ENCODE results near the gene PPP4R3C. TPM values are rescaled to one million over a fixed set of nuclear protein-coding genes. Genes with fewer than 3 reads are reported as not detected.

Gene PPP4R3C
- total and polyA plus RNA-seq, 11 donors = not detected

- ATAC-seq = no peak
- Histone ChIP-seq H3K9me3 (peaks cover 0 to 5% (median 0%) of the 10 kb centered on the region in 12 donors), H3K4me3 (no peak overlapping the region), H3K4me1 (no peaks in the 10 kb centered on the region), H3K27ac (no peak overlapping the region), H3K27me3 (no peaks in the 10 kb centered on the region), H3K36me3 (no peaks in the 10 kb centered on the region)
- WGBS, 4 donors = 52 to 68% (median 61%) methylated on average over 2 of the region's 2 CpGs
- intact Hi-C loops (cut with DNase I) = no loop called here
- TF ChIP-seq CTCF (IDR thresholded peaks at IDR 0.05) (no peak), POLR2A (IDR thresholded peaks at IDR 0.05) (no peak)
- no peak for DNase-seq
Observed at GRCh38 chrX:27439771-27440170, 23.4 kb downstream of the PPP4R3C start.

GRCh38 chrX:27438937-27439336 is 24.2 kb downstream of the PPP4R3C start:
- Histone ChIP-seq H3K36me3 (no peaks in the 10 kb centered on the region), H3K9me3 (peaks cover 0 to under 1% (median 0%) of the 10 kb centered on the region in 12 donors), H3K27ac (peak overlapping the region in 1 of 12 donors; percentile 13), H3K4me3 (no peak overlapping the region), H3K27me3 (no peaks in the 10 kb centered on the region), H3K4me1 (no peaks in the 10 kb centered on the region)
- WGBS, 4 donors = 59 to 77% (median 72%) methylated on average over 3 of the region's 3 CpGs
- DNase-seq (no peak), ATAC-seq (no peak)
- TF ChIP-seq POLR2A (IDR thresholded peaks at IDR 0.05) = no peak
- no peak for TF ChIP-seq CTCF (IDR thresholded peaks at IDR 0.05)
- intact Hi-C loops (cut with DNase I) = no loop called here

GRCh38 chrX:27435031-27435430 is 28.1 kb downstream of the PPP4R3C start:
- no peaks in the 10 kb centered on the region for H3K36me3 ChIP-seq
- no peaks in the 10 kb centered on the region for H3K27me3 ChIP-seq
- intact Hi-C loops (cut with DNase I) = no loop called here
- H3K4me3 ChIP-seq = no peak overlapping the region
- no peaks in the 10 kb centered on the region for H3K4me1 ChIP-seq
- H3K27ac ChIP-seq = no peak overlapping the region
- TF ChIP-seq CTCF (IDR thresholded peaks at IDR 0.05) (no peak), POLR2A (IDR thresholded peaks at IDR 0.05) (no peak)
- DNase-seq (no peak), ATAC-seq (no peak)
- H3K9me3 ChIP-seq = no peaks in the 10 kb centered on the region

Other genes with a start within 250 kb of the PPP4R3C start
- gene DCAF8L2, start 127.0 kb upstream of the PPP4R3C start, total RNA-seq = not detected
- gene DCAF8L2, start 127.0 kb upstream of the PPP4R3C start, polyA plus RNA-seq = not detected

Data from heart left ventricle (tissue), 16 donors.